Activated CD8-positive, alpha-beta T cell treated with anti-CD3 and anti-CD28 coated beads, Interleukin-2, amount 10 ng/mL, durations not matched to agents 7 days and 5 days (primary cell): ENCODE measurements around the gene HCN4. TPM values are rescaled to one million over a fixed set of nuclear protein-coding genes. Genes with fewer than 3 reads are reported as not detected.

Experiments
- ATAC-seq: fragments of 150-1000 bp; cut with Tn5 transposase; one replicate; pipeline ENCODE4 v1.10.0; 2021; ENCODE audit warnings: moderate library complexity
- CTCF ChIA-PET: fragments of 350-600 bp; sonication (Branson Sonifier 250); formaldehyde crosslinking; loops from one replicate; lab custom pipeline; 2021; ENCODE audit warnings: antibody characterized with exemption; lab: Charles Lee
- POLR2A ChIA-PET: fragments of 350-600 bp; sonication (Branson Sonifier 250); formaldehyde crosslinking; loops from one replicate; lab custom pipeline; 2021; ENCODE audit warnings: antibody characterized with exemption; lab: Charles Lee
- DNase-seq: peaks from one replicate; pipeline ENCODE4 v3.0.0-alpha.2; 2020
- H3K27ac Mint-ChIP-seq: one replicate; pipeline ENCODE4 v1.8.0; 2021; ENCODE audit warnings: mild to moderate bottlenecking, mixed read lengths
- H3K27me3 Mint-ChIP-seq: one replicate; pipeline ENCODE4 v1.8.0; 2021; ENCODE audit warnings: low read depth, mixed read lengths
- H3K36me3 Mint-ChIP-seq: one replicate; pipeline ENCODE4 v1.8.0; 2021; ENCODE audit warnings: low read depth, mixed read lengths
- H3K4me1 Mint-ChIP-seq: one replicate; pipeline ENCODE4 v1.8.0; 2021; ENCODE audit warnings: low read depth, mixed read lengths
- H3K4me3 Mint-ChIP-seq: one replicate; pipeline ENCODE4 v1.8.0; 2021; ENCODE audit warnings: mild to moderate bottlenecking, mixed read lengths
- H3K9me3 Mint-ChIP-seq: one replicate; pipeline ENCODE4 v1.8.0; 2022; ENCODE audit warnings: mixed read lengths; ENCODE audit not compliant: insufficient read depth
- total RNA-seq, 2 experiments: library from RNA; stranded (reverse); gene quantifications; one replicate each; pipeline ENCODE4 v1.2.3, GENCODE V29; 2021

The HCN4 gene
- total RNA-seq, 2 experiments from 2014 or later, result not detected

- POLR2A ChIA-PET, result no interaction called here
These were observed 6.3 kb upstream of the HCN4 start for GRCh38 chr15:73375012-73375411.

GRCh38 chr15:73374604-73375003 is 5.8 kb upstream of the HCN4 start:
- H3K9me3 Mint-ChIP-seq, result no peaks in the 10 kb centered on the region
- H3K27me3 Mint-ChIP-seq, result peaks cover 24% of the 10 kb centered on the region
- no peak overlapping the region for H3K27ac Mint-ChIP-seq
- no peak overlapping the region for H3K4me3 Mint-ChIP-seq
- H3K36me3 Mint-ChIP-seq, result no peaks in the 10 kb centered on the region
- ATAC-seq, result no peak
- ChIA-PET CTCF (no interaction called here), POLR2A (no interaction called here)
- H3K4me1 Mint-ChIP-seq, result no peaks in the 10 kb centered on the region
- no peak for DNase-seq

More at GRCh38 chr15:73375012-73375411, 6.3 kb upstream of the HCN4 start:
- H3K27ac Mint-ChIP-seq, result no peak overlapping the region
- no peak overlapping the region for H3K4me3 Mint-ChIP-seq
- H3K27me3 Mint-ChIP-seq, result peaks cover 20% of the 10 kb centered on the region
- DNase-seq, result no peak
- ATAC-seq, result no peak
- CTCF ChIA-PET, result no interaction called here
- no peaks in the 10 kb centered on the region for H3K36me3 Mint-ChIP-seq
- no peaks in the 10 kb centered on the region for H3K9me3 Mint-ChIP-seq
- H3K4me1 Mint-ChIP-seq, result no peaks in the 10 kb centered on the region

- Mint-ChIP-seq H3K9me3 (no peaks in the 10 kb centered on the region), H3K27me3 (peaks cover 25% of the 10 kb centered on the region), H3K27ac (no peak overlapping the region), H3K36me3 (no peaks in the 10 kb centered on the region), H3K4me1 (no peaks in the 10 kb centered on the region), H3K4me3 (no peak overlapping the region)
- ATAC-seq (no peak), DNase-seq (no peak)
- ChIA-PET CTCF (no interaction called here), POLR2A (no interaction called here)
These were observed 4.5 kb upstream of the HCN4 start for GRCh38 chr15:73373221-73373620.

- ChIA-PET POLR2A (interaction anchor here (0.7 kb wide), 1 partner anchor 132 kb away, joined by 5 read pairs; no protein-coding TSS in a partner anchor), CTCF (no interaction called here)
- Mint-ChIP-seq H3K27me3 (peaks cover 32% of the 10 kb centered on the region), H3K4me1 (no peaks in the 10 kb centered on the region), H3K9me3 (no peaks in the 10 kb centered on the region), H3K27ac (no peak overlapping the region), H3K36me3 (no peaks in the 10 kb centered on the region), H3K4me3 (no peak overlapping the region)
- DNase-seq, result no peak
- ATAC-seq, result no peak
These were observed 3.1 kb upstream of the HCN4 start for GRCh38 chr15:73371812-73372211.

GRCh38 chr15:73370151-73370550 is 1.4 kb upstream of the HCN4 start:
- ChIA-PET CTCF (no interaction called here), POLR2A (no interaction called here)
- DNase-seq, result no peak
- Mint-ChIP-seq H3K9me3 (no peaks in the 10 kb centered on the region), H3K36me3 (no peaks in the 10 kb centered on the region), H3K4me3 (no peak overlapping the region), H3K27ac (no peak overlapping the region), H3K4me1 (no peaks in the 10 kb centered on the region), H3K27me3 (peaks cover 47% of the 10 kb centered on the region)
- no peak for ATAC-seq

GRCh38 chr15:73369154-73369694 is 466 bp upstream of the HCN4 start:
- H3K9me3 Mint-ChIP-seq, result no peaks in the 10 kb centered on the region
- no peak for ATAC-seq
- H3K27ac Mint-ChIP-seq, result no peak overlapping the region
- no peak overlapping the region for H3K4me3 Mint-ChIP-seq
- ChIA-PET POLR2A (no interaction called here), CTCF (no interaction called here)
- DNase-seq, result no peak
- H3K27me3 Mint-ChIP-seq, result peaks cover 52% of the 10 kb centered on the region
- H3K4me1 Mint-ChIP-seq, result no peaks in the 10 kb centered on the region
- H3K36me3 Mint-ChIP-seq, result no peaks in the 10 kb centered on the region

GRCh38 chr15:73367624-73368300 is 996 bp downstream of the HCN4 start:
- CTCF ChIA-PET, result no interaction called here
- no peaks in the 10 kb centered on the region for H3K36me3 Mint-ChIP-seq
- no peaks in the 10 kb centered on the region for H3K4me1 Mint-ChIP-seq
- peaks cover 50% of the 10 kb centered on the region for H3K27me3 Mint-ChIP-seq
- POLR2A ChIA-PET, result no interaction called here
- DNase-seq, result no peak
- no peak for ATAC-seq
- no peaks in the 10 kb centered on the region for H3K9me3 Mint-ChIP-seq
- no peak overlapping the region for H3K27ac Mint-ChIP-seq
- no peak overlapping the region for H3K4me3 Mint-ChIP-seq

- Mint-ChIP-seq H3K27ac (no peak overlapping the region), H3K27me3 (peaks cover 49% of the 10 kb centered on the region), H3K4me1 (no peaks in the 10 kb centered on the region), H3K9me3 (no peaks in the 10 kb centered on the region), H3K36me3 (no peaks in the 10 kb centered on the region), H3K4me3 (no peak overlapping the region)
- no peak for ATAC-seq
- CTCF ChIA-PET, result no interaction called here
- POLR2A ChIA-PET, result no interaction called here
- no peak for DNase-seq
These were observed 1.8 kb downstream of the HCN4 start for GRCh38 chr15:73366766-73367623.

GRCh38 chr15:73364070-73364469 is 4.7 kb downstream of the HCN4 start:
- Mint-ChIP-seq H3K9me3 (no peaks in the 10 kb centered on the region), H3K4me3 (no peak overlapping the region), H3K27ac (no peak overlapping the region), H3K27me3 (peaks cover 28% of the 10 kb centered on the region), H3K36me3 (no peaks in the 10 kb centered on the region), H3K4me1 (no peaks in the 10 kb centered on the region)
- CTCF ChIA-PET, result no interaction called here
- DNase-seq (no peak), ATAC-seq (no peak)
- POLR2A ChIA-PET, result no interaction called here

GRCh38 chr15:73362900-73363299 is 5.9 kb downstream of the HCN4 start:
- Mint-ChIP-seq H3K27ac (no peak overlapping the region), H3K4me1 (no peaks in the 10 kb centered on the region), H3K4me3 (no peak overlapping the region), H3K27me3 (peaks cover 28% of the 10 kb centered on the region), H3K36me3 (no peaks in the 10 kb centered on the region), H3K9me3 (no peaks in the 10 kb centered on the region)
- POLR2A ChIA-PET, result no interaction called here
- DNase-seq (no peak), ATAC-seq (no peak)
- CTCF ChIA-PET, result no interaction called here

GRCh38 chr15:73361337-73361736 is 7.4 kb downstream of the HCN4 start:
- ChIA-PET POLR2A (no interaction called here), CTCF (no interaction called here)
- Mint-ChIP-seq H3K9me3 (no peaks in the 10 kb centered on the region), H3K27ac (no peak overlapping the region), H3K4me1 (no peaks in the 10 kb centered on the region), H3K27me3 (peaks cover 17% of the 10 kb centered on the region), H3K36me3 (no peaks in the 10 kb centered on the region), H3K4me3 (no peak overlapping the region)
- DNase-seq (no peak), ATAC-seq (no peak)

GRCh38 chr15:73359651-73360050 is 9.1 kb downstream of the HCN4 start:
- POLR2A ChIA-PET, result no interaction called here
- Mint-ChIP-seq H3K36me3 (no peaks in the 10 kb centered on the region), H3K4me1 (no peaks in the 10 kb centered on the region), H3K27me3 (peaks cover 3% of the 10 kb centered on the region), H3K4me3 (no peak overlapping the region), H3K9me3 (no peaks in the 10 kb centered on the region), H3K27ac (no peak overlapping the region)
- DNase-seq (no peak), ATAC-seq (no peak)
- CTCF ChIA-PET, result no interaction called here
